Prostate gland (tissue), 2 donors: ENCODE data around the gene NOTCH2. TPM values are rescaled to one million over a fixed set of nuclear protein-coding genes. Genes with fewer than 3 reads are reported as not detected.

ENCODE experiments used
- DNase-seq: peaks from one replicate; pipeline ENCODE4 v3.0.0-alpha.2; 2019; ENCODE audit warnings: low spot score
- H3K27ac ChIP-seq, 2 donors: fragments of 200-600 bp; sonication (generic); 2 replicates each; pipeline ENCODE4 v1.5.1; 2017 to 2019
- H3K27me3 ChIP-seq: fragments of 200-600 bp; sonication (generic); replicated peaks from 2 replicates; pipeline ENCODE4 v1.5.1; 2019; ENCODE audit not compliant: insufficient read depth
- H3K36me3 ChIP-seq, 2 donors: fragments of 200-600 bp; sonication (generic); 1 replicate in 1 of 2; 2 replicates in 1 of 2; pipeline versions ENCODE4 v1.5.1 to v1.8.1; 2017 to 2019
- H3K4me1 ChIP-seq: fragments of 200-600 bp; sonication (generic); replicated peaks from 2 replicates; pipeline ENCODE4 v1.5.1; 2019
- H3K4me3 ChIP-seq, 2 donors: fragments of 200-600 bp; sonication (generic); 2 replicates each; pipeline ENCODE4 v1.5.1; 2017 to 2019
- H3K9me3 ChIP-seq: fragments of 200-600 bp; sonication (generic); 2 replicates; pipeline ENCODE4 v1.5.1; 2017
- CTCF ChIP-seq, 4 experiments: fragments of 200-600 bp in 2 of 4; fragments of 450-650 bp in 2 of 4; sonication (generic) in 2 of 4; IDR thresholded peaks; 1 replicate in 3 of 4; 2 replicates in 1 of 4; pipeline ENCODE4 v1.5.1; 2016 to 2019; ENCODE audit warnings: antibody characterized with exemption in 4 of 4, mild to moderate bottlenecking in 2 of 4, moderate library complexity in 2 of 4
- POLR2A ChIP-seq: fragments of 450-650 bp; IDR thresholded peaks from one replicate; pipeline ENCODE4 v1.6.1; 2016; ENCODE audit warnings: antibody characterized with exemption, mild to moderate bottlenecking
- POLR2AphosphoS5 ChIP-seq: sonication (generic); formaldehyde crosslinking; IDR thresholded peaks from one replicate; pipeline ENCODE4 v1.6.1; 2017; ENCODE audit warnings: antibody characterized with exemption
- WGBS: methylation state at CpG from one replicate; pipeline ENCODE4 v1.1.5; 2018; 5-methylcytosine and 5-hydroxymethylcytosine counted together
- intact Hi-C: fragments of 100-400 bp; cut with DNase I; formaldehyde crosslinking; loops from one replicate; pipeline ENCODE4 v1.14.2; 2022
- total RNA-seq, 2 donors: library from RNA; depleted of rRNA; stranded (reverse); fragments of >200 nt; gene quantifications; one replicate each; pipeline ENCODE4 v1.1.0, GENCODE V29; 2016

Gene NOTCH2
- total RNA-seq, 2 donors from 2014 or later = 77.7 to 231 TPM

- WGBS = 91% methylated on average over 4 of the region's 4 CpGs
These were observed 128.1 kb downstream of the NOTCH2 start for GRCh38 chr1:119941392-119941791.

GRCh38 chr1:119940697-119941096, 128.8 kb downstream of the NOTCH2 start:
- H3K9me3 ChIP-seq = no peaks in the 10 kb centered on the region
- H3K36me3 ChIP-seq = peaks cover 0 to 3% of the 10 kb centered on the region in 2 donors
- intact Hi-C loops = loop anchor here (10.0 kb wide), 1 partner anchor 204 kb away; no protein-coding TSS in a partner anchor

More at GRCh38 chr1:119941392-119941791, 128.1 kb downstream of the NOTCH2 start:
- H3K9me3 ChIP-seq = no peaks in the 10 kb centered on the region
- H3K4me1 ChIP-seq = no peaks in the 10 kb centered on the region
- no peak for TF ChIP-seq POLR2A
- TF ChIP-seq CTCF (IDR thresholded peaks at IDR 0.05) = no peak
- no peak for TF ChIP-seq POLR2AphosphoS5
- intact Hi-C loops = loop anchor here (10.0 kb wide), 1 partner anchor 203 kb away; no protein-coding TSS in a partner anchor
- no peak overlapping the region for H3K27ac ChIP-seq
- no peaks in the 10 kb centered on the region for H3K27me3 ChIP-seq
- H3K4me3 ChIP-seq = no peak overlapping the region
- DNase-seq = no peak
- peaks cover 0 to 3% of the 10 kb centered on the region in 2 donors for H3K36me3 ChIP-seq

GRCh38 chr1:119937198-119937597, 132.3 kb downstream of the NOTCH2 start:
- H3K27me3 ChIP-seq = no peaks in the 10 kb centered on the region
- peaks cover 0 to 3% of the 10 kb centered on the region in 2 donors for H3K36me3 ChIP-seq
- WGBS = 97% methylated on average over 5 of the region's 5 CpGs
- intact Hi-C loops = no loop called here
- H3K4me1 ChIP-seq = no peaks in the 10 kb centered on the region
- TF ChIP-seq POLR2AphosphoS5 = no peak
- no peak for TF ChIP-seq CTCF (IDR thresholded peaks at IDR 0.05)
- no peak for TF ChIP-seq POLR2A
- H3K4me3 ChIP-seq = no peak overlapping the region
- DNase-seq = no peak
- H3K9me3 ChIP-seq = no peaks in the 10 kb centered on the region
- H3K27ac ChIP-seq = no peak overlapping the region

More at GRCh38 chr1:119940697-119941096, 128.8 kb downstream of the NOTCH2 start:
- no peak for DNase-seq
- Histone ChIP-seq H3K4me3 (no peak overlapping the region), H3K27me3 (no peaks in the 10 kb centered on the region), H3K4me1 (no peaks in the 10 kb centered on the region), H3K27ac (no peak overlapping the region)
- no peak for TF ChIP-seq POLR2AphosphoS5
- no peak for TF ChIP-seq POLR2A

GRCh38 chr1:119935915-119936314, 133.5 kb downstream of the NOTCH2 start:
- Histone ChIP-seq H3K36me3 (peaks cover 0 to 3% of the 10 kb centered on the region in 2 donors), H3K27me3 (no peaks in the 10 kb centered on the region), H3K4me3 (no peak overlapping the region), H3K4me1 (no peaks in the 10 kb centered on the region), H3K27ac (no peak overlapping the region), H3K9me3 (no peaks in the 10 kb centered on the region)
- TF ChIP-seq POLR2AphosphoS5 (no peak), CTCF (IDR thresholded peaks at IDR 0.05) (no peak), POLR2A (no peak)
- intact Hi-C loops = no loop called here
- 93% methylated on average over 2 of the region's 2 CpGs for WGBS
- no peak for DNase-seq

- intact Hi-C loops = no loop called here
- TF ChIP-seq POLR2AphosphoS5 = no peak
- no peak for TF ChIP-seq POLR2A
- TF ChIP-seq CTCF (IDR thresholded peaks at IDR 0.05) = no peak
- no peak for DNase-seq
- 81% methylated on average over 1 of the region's 1 CpG for WGBS
- no peak overlapping the region for H3K4me3 ChIP-seq
- no peaks in the 10 kb centered on the region for H3K27me3 ChIP-seq
- no peaks in the 10 kb centered on the region for H3K4me1 ChIP-seq
- peaks cover 0 to 3% of the 10 kb centered on the region in 2 donors for H3K36me3 ChIP-seq
- no peak overlapping the region for H3K27ac ChIP-seq
- H3K9me3 ChIP-seq = no peaks in the 10 kb centered on the region
These were observed 134.1 kb downstream of the NOTCH2 start for GRCh38 chr1:119935373-119935772.
